Measurements from ENCODE around the gene SIN3A.

DNA sequence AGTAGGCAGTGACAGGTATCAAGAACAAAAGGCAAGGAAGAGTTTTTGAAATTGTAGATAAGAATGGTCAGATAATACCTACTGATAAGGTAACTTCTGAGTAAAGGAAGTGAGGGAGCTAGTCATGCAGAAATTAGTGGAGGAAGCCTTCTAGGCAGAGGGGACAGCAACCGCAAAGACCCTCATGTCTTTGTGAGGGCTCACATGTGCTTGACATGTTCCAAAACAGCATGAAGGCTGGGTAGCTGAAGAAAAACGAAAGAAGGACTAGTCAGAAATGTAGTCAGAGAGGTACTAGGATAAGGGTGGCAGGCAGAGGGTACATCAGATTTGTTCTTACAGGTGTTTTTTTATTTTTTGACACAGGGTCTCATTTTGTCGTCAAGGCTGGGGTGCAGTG lies 5.3 kb downstream of the SIN3A start:
- no peak for TF ChIP-seq POLR2A (IDR thresholded peaks at IDR 0.05)
- TF ChIP-seq, protein P1, sequence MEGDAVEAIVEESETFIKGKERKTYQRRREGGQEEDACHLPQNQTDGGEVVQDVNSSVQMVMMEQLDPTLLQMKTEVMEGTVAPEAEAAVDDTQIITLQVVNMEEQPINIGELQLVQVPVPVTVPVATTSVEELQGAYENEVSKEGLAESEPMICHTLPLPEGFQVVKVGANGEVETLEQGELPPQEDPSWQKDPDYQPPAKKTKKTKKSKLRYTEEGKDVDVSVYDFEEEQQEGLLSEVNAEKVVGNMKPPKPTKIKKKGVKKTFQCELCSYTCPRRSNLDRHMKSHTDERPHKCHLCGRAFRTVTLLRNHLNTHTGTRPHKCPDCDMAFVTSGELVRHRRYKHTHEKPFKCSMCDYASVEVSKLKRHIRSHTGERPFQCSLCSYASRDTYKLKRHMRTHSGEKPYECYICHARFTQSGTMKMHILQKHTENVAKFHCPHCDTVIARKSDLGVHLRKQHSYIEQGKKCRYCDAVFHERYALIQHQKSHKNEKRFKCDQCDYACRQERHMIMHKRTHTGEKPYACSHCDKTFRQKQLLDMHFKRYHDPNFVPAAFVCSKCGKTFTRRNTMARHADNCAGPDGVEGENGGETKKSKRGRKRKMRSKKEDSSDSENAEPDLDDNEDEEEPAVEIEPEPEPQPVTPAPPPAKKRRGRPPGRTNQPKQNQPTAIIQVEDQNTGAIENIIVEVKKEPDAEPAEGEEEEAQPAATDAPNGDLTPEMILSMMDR (IDR thresholded peaks at IDR 0.05 in 8 of 11, conservative IDR thresholded peaks at IDR 0.05 in 3 of 11), result no peak
- TF ChIP-seq POLR2AphosphoS5 (IDR thresholded peaks at IDR 0.05), result no peak

Data from spleen (tissue), 7 donors.